Right lobe of liver (tissue), 4 donors: ENCODE measurements around the gene SCTR.

Source experiments
- CTCF ChIP-seq, 4 donors: fragments of 200-600 bp in 3 of 4; fragments of 450-650 bp in 1 of 4; IDR thresholded peaks; one replicate each; pipeline versions ENCODE4 v1.5.1 to v1.8.0; 2016 to 2022; ENCODE audit warnings: antibody characterized with exemption in 4 of 4, mild to moderate bottlenecking in 2 of 4
- POLR2A ChIP-seq: fragments of 450-650 bp; IDR thresholded peaks from one replicate; pipeline ENCODE4 v1.6.1; 2017; ENCODE audit warnings: antibody characterized with exemption, mild to moderate bottlenecking
- donor health status: DM: no; HTN: no; CAD: no.
- donor health status: DM: no; HTN: no; CAD: no.
- donor health status: DM: no; HTN: yes; CAD: no.

DNA sequence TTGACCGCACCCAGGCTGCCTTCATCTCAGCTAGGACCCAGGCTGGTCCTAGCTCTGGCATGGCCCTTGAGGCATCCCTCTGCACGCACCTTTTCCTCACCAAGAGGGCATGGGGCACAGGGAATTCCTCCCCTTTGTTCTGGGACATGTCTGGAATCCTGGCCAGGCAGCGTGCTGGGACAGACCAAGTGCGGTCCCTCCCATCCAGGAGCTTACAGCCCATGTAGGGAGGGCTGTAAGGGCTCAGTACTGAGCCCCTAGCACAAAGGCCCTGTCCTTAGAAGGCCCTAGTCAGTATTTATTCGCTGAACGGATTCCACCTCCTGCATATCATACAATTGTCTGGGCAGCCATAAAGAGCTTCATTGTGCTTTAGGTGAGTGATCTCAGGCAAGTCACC is 89.6 kb downstream of the SCTR start:
- TF ChIP-seq CTCF (IDR thresholded peaks at IDR 0.05) (no peak), POLR2A (no peak)
